HAP-1 (cell line): Measurements from ENCODE around the gene RGMA.

Experiments used
- DNase-seq, 2 experiments: peaks; one replicate each; pipeline ENCODE4 v3.0.0-alpha.2; 2016 to 2020; ENCODE audit warnings: low spot score in 2 of 2
- H3K27me3 ChIP-seq: fragments of 250-450 bp; sonication (Bioruptor Pico); 2 replicates; pipeline ENCODE4 v1.5.1; 2020; ENCODE audit warnings: low read depth, mild to moderate bottlenecking, moderate library complexity
- H3K36me3 ChIP-seq: fragments of 250-450 bp; sonication (Bioruptor Pico); replicated peaks from 2 replicates; pipeline ENCODE4 v1.5.1; 2020; ENCODE audit warnings: mild to moderate bottlenecking
- H3K4me1 ChIP-seq: fragments of 250-450 bp; sonication (Bioruptor Pico); 2 replicates; pipeline ENCODE4 v1.5.1; 2020; ENCODE audit warnings: mild to moderate bottlenecking
- H3K4me3 ChIP-seq: fragments of 250-450 bp; sonication (Bioruptor Pico); 2 replicates; pipeline ENCODE4 v1.5.1; 2020; ENCODE audit warnings: mild to moderate bottlenecking, moderate library complexity
- H3K9me3 ChIP-seq: fragments of 250-450 bp; sonication (Bioruptor Pico); 2 replicates; pipeline ENCODE4 v1.5.1; 2020; ENCODE audit warnings: mild to moderate bottlenecking, moderate library complexity
- in situ Hi-C: fragments of 300-500 bp; cut with MboI; formaldehyde crosslinking; loops from 3 replicates; pipeline ENCODE4 v1.14.3; 2020; ENCODE audit warnings: low sequenced_read_pairs, inconsistent platforms, mixed read lengths

The RGMA gene

GRCh38 chr15:93088981-93089726 is at the start of gene RGMA:
TSS of gene RGMA (minus strand) at chr15:93089211. CDS start at chr15:93088932, 279 bp downstream.
- no peaks in the 10 kb centered on the region; the same call in 1 of the 2 replicates for H3K4me1 ChIP-seq
- in situ Hi-C loops, result no loop called here
- no peaks in the 10 kb centered on the region; the same call in 1 of the 2 replicates for H3K27me3 ChIP-seq
- DNase-seq, result peak in 1 of 2 experiments; percentile 65
- H3K36me3 ChIP-seq, result no peaks in the 10 kb centered on the region
- H3K4me3 ChIP-seq, result peak within 1 kb of the TSS; percentile 38
- peaks cover 2% of the 10 kb centered on the region; the same call in 1 of the 2 replicates for H3K9me3 ChIP-seq

- no peak for DNase-seq
- no peaks in the 10 kb centered on the region for H3K4me1 ChIP-seq
- no peak overlapping the region for H3K4me3 ChIP-seq
- no peaks in the 10 kb centered on the region for H3K9me3 ChIP-seq
- no peaks in the 10 kb centered on the region for H3K36me3 ChIP-seq
- in situ Hi-C loops, result no loop called here
- no peaks in the 10 kb centered on the region for H3K27me3 ChIP-seq
Observed at GRCh38 chr15:93136606-93137005, 47.6 kb upstream of the RGMA start.

GRCh38 chr15:93135997-93136397 is 47.0 kb upstream of the RGMA start:
- no peaks in the 10 kb centered on the region for H3K36me3 ChIP-seq
- no peaks in the 10 kb centered on the region for H3K27me3 ChIP-seq
- H3K4me1 ChIP-seq, result no peaks in the 10 kb centered on the region
- DNase-seq, result no peak
- H3K9me3 ChIP-seq, result no peaks in the 10 kb centered on the region
- H3K4me3 ChIP-seq, result no peak overlapping the region
- in situ Hi-C loops, result no loop called here

- in situ Hi-C loops, result no loop called here
- no peaks in the 10 kb centered on the region for H3K36me3 ChIP-seq
- no peaks in the 10 kb centered on the region for H3K27me3 ChIP-seq
- DNase-seq, result no peak
- no peak overlapping the region for H3K4me3 ChIP-seq
- H3K9me3 ChIP-seq, result no peaks in the 10 kb centered on the region
- no peaks in the 10 kb centered on the region for H3K4me1 ChIP-seq
Observed at GRCh38 chr15:93135459-93135858, 46.4 kb upstream of the RGMA start.

- no peaks in the 10 kb centered on the region for H3K4me1 ChIP-seq
- no peaks in the 10 kb centered on the region for H3K36me3 ChIP-seq
- DNase-seq, result no peak
- no peaks in the 10 kb centered on the region for H3K9me3 ChIP-seq
- no peak overlapping the region for H3K4me3 ChIP-seq
- H3K27me3 ChIP-seq, result no peaks in the 10 kb centered on the region
- in situ Hi-C loops, result no loop called here
Observed at GRCh38 chr15:93131485-93132095, 42.6 kb upstream of the RGMA start.

- no peak for DNase-seq
- Histone ChIP-seq H3K9me3 (no peaks in the 10 kb centered on the region), H3K4me3 (no peak overlapping the region), H3K36me3 (no peaks in the 10 kb centered on the region), H3K27me3 (no peaks in the 10 kb centered on the region), H3K4me1 (no peaks in the 10 kb centered on the region)
- in situ Hi-C loops, result no loop called here
Observed at GRCh38 chr15:93129702-93130488, 40.9 kb upstream of the RGMA start.

- in situ Hi-C loops, result no loop called here
Observed at GRCh38 chr15:93127286-93127685, 38.3 kb upstream of the RGMA start.

GRCh38 chr15:93126599-93126998 is 37.6 kb upstream of the RGMA start:
- Histone ChIP-seq H3K9me3 (no peaks in the 10 kb centered on the region), H3K27me3 (no peaks in the 10 kb centered on the region), H3K4me1 (no peaks in the 10 kb centered on the region), H3K36me3 (no peaks in the 10 kb centered on the region), H3K4me3 (no peak overlapping the region)
- in situ Hi-C loops, result no loop called here
- no peak for DNase-seq

More at GRCh38 chr15:93127286-93127685, 38.3 kb upstream of the RGMA start:
- Histone ChIP-seq H3K4me3 (no peak overlapping the region), H3K4me1 (no peaks in the 10 kb centered on the region), H3K27me3 (no peaks in the 10 kb centered on the region), H3K36me3 (no peaks in the 10 kb centered on the region), H3K9me3 (no peaks in the 10 kb centered on the region)
- no peak for DNase-seq

- Histone ChIP-seq H3K4me3 (no peak overlapping the region), H3K9me3 (no peaks in the 10 kb centered on the region), H3K4me1 (no peaks in the 10 kb centered on the region), H3K36me3 (no peaks in the 10 kb centered on the region), H3K27me3 (no peaks in the 10 kb centered on the region)
- in situ Hi-C loops, result no loop called here
- no peak for DNase-seq
Observed at GRCh38 chr15:93126148-93126547, 37.1 kb upstream of the RGMA start.

GRCh38 chr15:93124126-93124525 is 35.1 kb upstream of the RGMA start:
- no peak for DNase-seq
- no peaks in the 10 kb centered on the region for H3K4me1 ChIP-seq
- H3K9me3 ChIP-seq, result no peaks in the 10 kb centered on the region
- H3K27me3 ChIP-seq, result no peaks in the 10 kb centered on the region
- in situ Hi-C loops, result no loop called here
- H3K36me3 ChIP-seq, result no peaks in the 10 kb centered on the region
- no peak overlapping the region for H3K4me3 ChIP-seq

- no peaks in the 10 kb centered on the region for H3K27me3 ChIP-seq
- in situ Hi-C loops, result no loop called here
Observed at GRCh38 chr15:93121973-93122910, 33.2 kb upstream of the RGMA start.

GRCh38 chr15:93121107-93121506 is 32.1 kb upstream of the RGMA start:
- in situ Hi-C loops, result no loop called here
- Histone ChIP-seq H3K4me1 (no peaks in the 10 kb centered on the region), H3K9me3 (no peaks in the 10 kb centered on the region), H3K27me3 (no peaks in the 10 kb centered on the region), H3K4me3 (no peak overlapping the region), H3K36me3 (no peaks in the 10 kb centered on the region)
- no peak for DNase-seq

More at GRCh38 chr15:93121973-93122910, 33.2 kb upstream of the RGMA start:
- Histone ChIP-seq H3K36me3 (no peaks in the 10 kb centered on the region), H3K9me3 (no peaks in the 10 kb centered on the region), H3K4me1 (no peaks in the 10 kb centered on the region), H3K4me3 (no peak overlapping the region)
- no peak for DNase-seq

GRCh38 chr15:93118904-93119303 is 29.9 kb upstream of the RGMA start:
- no peak for DNase-seq
- no peaks in the 10 kb centered on the region for H3K4me1 ChIP-seq
- H3K36me3 ChIP-seq, result no peaks in the 10 kb centered on the region
- no peaks in the 10 kb centered on the region for H3K9me3 ChIP-seq
- H3K4me3 ChIP-seq, result no peak overlapping the region
- H3K27me3 ChIP-seq, result peaks cover 8% of the 10 kb centered on the region
- in situ Hi-C loops, result no loop called here
